OCI-LY3 (cell line): ENCODE data around the gene PDZRN3.

Experiments used
- EZH2phosphoT487 ChIP-seq: fragments of 200-600 bp; shearing (Covaris generic); IDR thresholded peaks from 2 replicates; pipeline ENCODE4 v1.6.1; 2018; ENCODE audit warnings: antibody characterized with exemption, mixed run types, low read depth
- TF ChIP-seq, protein P1 (sequence below): fragments of 200-600, 300-600 bp; sonication (generic); IDR thresholded peaks from 2 replicates; pipeline ENCODE4 v1.5.1; 2014; ENCODE audit warnings: antibody characterized with exemption, low read length, low read depth

DNA sequence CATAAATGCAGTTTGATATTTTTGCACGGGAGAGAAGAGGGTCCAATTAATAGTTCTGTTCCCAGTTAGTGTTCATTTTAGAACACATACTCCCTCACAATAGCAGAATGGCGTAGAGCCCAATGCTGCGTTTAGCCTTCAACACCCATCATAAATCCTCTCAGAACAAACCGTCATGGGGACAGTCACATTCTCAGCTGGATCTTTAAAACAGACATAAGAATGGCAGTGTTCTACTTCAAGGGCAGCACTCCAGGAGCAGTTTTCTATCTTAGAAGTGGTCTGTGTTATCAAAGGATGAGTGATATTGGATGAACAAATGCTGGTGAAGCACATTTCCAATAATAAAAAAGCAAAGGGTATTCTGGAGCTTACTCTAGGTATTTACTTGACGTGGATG, 230.5 kb downstream of the PDZRN3 start:
- TF ChIP-seq, protein P1, sequence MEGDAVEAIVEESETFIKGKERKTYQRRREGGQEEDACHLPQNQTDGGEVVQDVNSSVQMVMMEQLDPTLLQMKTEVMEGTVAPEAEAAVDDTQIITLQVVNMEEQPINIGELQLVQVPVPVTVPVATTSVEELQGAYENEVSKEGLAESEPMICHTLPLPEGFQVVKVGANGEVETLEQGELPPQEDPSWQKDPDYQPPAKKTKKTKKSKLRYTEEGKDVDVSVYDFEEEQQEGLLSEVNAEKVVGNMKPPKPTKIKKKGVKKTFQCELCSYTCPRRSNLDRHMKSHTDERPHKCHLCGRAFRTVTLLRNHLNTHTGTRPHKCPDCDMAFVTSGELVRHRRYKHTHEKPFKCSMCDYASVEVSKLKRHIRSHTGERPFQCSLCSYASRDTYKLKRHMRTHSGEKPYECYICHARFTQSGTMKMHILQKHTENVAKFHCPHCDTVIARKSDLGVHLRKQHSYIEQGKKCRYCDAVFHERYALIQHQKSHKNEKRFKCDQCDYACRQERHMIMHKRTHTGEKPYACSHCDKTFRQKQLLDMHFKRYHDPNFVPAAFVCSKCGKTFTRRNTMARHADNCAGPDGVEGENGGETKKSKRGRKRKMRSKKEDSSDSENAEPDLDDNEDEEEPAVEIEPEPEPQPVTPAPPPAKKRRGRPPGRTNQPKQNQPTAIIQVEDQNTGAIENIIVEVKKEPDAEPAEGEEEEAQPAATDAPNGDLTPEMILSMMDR: no peak
- TF ChIP-seq EZH2phosphoT487: no peak
